GM19193 (cell line): ENCODE data around the gene MOSMO.

Experiments used
- POLR2A ChIP-seq: IDR thresholded peaks from 4 replicates; pipeline ENCODE4 v1.6.1; 2011; ENCODE audit not compliant: insufficient read depth, insufficient read length; ENCODE audit errors: extremely low read depth

The MOSMO gene

GRCh38 chr16:22016927-22017326 lies 9.0 kb downstream of the MOSMO start:
- no peak for TF ChIP-seq POLR2A

DNA sequence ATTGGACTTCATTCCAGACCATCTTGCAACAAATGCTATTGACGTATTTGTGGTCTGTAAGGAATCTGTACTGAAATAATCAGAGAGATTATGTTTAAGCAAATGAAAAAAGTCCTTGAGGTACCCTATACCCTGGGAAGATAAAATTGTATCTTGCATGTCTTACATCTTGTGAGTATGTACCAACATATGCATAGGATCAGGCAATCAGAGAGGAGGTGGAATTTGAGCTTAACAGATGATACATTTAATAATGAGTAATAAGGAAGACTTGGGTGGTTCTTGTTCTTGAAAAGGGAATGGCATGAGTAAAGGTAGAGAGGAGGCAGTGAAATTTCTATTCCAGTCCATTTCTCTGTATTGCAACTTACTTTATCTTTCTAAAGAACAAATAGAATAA lies 10.6 kb downstream of the MOSMO start:
- no peak for TF ChIP-seq POLR2A

GRCh38 chr16:22022151-22022550 lies 14.2 kb downstream of the MOSMO start:
- TF ChIP-seq POLR2A = no peak

DNA sequence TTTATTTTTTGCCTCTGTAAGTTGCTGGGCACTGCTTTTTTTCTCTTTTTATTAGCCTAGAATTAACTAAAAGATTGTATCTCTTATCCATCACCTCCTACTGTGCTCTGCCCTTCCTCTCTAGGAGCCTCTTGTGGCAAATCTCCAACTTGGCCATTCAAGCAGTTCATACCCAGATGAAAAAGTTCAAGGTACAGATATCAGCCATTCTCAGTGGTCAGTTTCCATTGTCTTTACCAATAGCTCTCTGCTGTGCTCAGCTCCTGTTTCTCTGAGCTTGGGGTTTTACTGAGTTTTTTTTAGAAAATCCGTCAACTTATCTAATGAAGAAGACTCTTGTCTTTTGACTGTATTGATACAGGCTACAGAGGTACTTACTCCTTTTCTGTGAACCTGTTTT lies 15.6 kb downstream of the MOSMO start:
- TF ChIP-seq POLR2A = no peak

- TF ChIP-seq POLR2A = no peak
Observed at GRCh38 chr16:22027633-22028032, 19.7 kb downstream of the MOSMO start.

GRCh38 chr16:22029632-22030031 lies 21.7 kb downstream of the MOSMO start:
- no peak for TF ChIP-seq POLR2A

GRCh38 chr16:22030087-22030812 lies 22.3 kb downstream of the MOSMO start:
- TF ChIP-seq POLR2A = no peak

- no peak for TF ChIP-seq POLR2A
Observed at GRCh38 chr16:22031483-22032083, 23.7 kb downstream of the MOSMO start.

GRCh38 chr16:22034503-22034902 lies 26.6 kb downstream of the MOSMO start:
- no peak for TF ChIP-seq POLR2A

DNA sequence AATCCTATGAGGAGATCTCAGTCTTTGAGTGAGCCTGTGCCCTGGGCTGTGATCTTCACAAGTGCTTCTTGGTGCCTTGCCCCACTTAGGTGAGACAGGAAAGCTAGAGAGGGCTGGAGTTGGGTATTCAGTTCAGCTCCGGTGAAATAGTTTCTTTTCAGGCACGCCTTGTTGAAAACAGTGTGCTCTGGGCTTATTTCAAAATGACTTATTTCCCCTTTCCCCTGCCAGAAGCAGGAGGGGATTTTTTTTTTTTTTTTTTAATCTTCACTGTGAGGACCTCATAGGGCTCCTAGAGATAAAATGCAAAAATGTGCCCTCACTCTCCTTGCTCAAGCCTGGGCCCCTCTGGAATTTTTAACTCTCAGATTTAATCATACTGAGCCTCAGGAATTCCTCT lies 27.2 kb downstream of the MOSMO start:
- TF ChIP-seq POLR2A = no peak

DNA sequence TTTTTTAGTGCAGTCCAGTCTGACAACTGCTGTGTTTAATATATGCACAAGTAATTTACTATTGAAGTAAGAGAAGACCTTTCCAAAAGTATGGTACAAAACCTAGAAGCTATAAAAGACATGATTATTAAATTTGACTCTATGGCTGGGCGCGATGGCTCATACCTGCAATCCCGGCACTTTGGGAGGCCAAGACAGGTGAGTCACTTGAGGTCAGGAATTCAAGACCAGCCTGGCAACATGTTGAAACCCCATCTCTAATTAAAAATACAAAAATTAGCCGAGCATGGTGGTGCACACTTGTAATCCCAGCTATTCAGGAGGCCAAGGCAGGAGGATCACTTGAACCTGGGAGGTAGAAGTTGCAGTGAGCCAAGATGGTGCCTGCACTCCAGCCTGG lies 43.1 kb downstream of the MOSMO start:
- no peak for TF ChIP-seq POLR2A

- TF ChIP-seq POLR2A = no peak
Observed at GRCh38 chr16:22052980-22053379, 45.1 kb downstream of the MOSMO start.

DNA sequence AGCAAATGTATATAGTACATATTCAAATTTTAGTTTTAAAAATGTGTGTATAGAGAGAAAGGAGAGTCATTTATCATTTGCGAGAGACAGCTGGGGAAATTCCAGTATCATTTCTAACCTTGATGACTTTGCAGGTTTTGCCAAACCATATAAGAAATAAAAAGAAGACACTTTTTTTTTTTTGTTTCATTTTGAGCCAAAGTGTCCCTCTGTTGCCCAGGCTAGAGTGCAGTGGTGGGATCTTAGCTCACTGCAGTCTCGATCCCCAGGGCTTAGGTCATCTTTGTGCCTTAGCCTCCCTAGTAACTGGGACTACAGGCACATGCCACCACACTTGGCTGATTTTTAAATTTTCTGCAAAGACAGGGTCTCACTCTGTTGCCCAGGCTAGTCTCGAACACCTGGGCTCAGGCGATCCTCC lies 46.0 kb downstream of the MOSMO start:
- no peak for TF ChIP-seq POLR2A

DNA sequence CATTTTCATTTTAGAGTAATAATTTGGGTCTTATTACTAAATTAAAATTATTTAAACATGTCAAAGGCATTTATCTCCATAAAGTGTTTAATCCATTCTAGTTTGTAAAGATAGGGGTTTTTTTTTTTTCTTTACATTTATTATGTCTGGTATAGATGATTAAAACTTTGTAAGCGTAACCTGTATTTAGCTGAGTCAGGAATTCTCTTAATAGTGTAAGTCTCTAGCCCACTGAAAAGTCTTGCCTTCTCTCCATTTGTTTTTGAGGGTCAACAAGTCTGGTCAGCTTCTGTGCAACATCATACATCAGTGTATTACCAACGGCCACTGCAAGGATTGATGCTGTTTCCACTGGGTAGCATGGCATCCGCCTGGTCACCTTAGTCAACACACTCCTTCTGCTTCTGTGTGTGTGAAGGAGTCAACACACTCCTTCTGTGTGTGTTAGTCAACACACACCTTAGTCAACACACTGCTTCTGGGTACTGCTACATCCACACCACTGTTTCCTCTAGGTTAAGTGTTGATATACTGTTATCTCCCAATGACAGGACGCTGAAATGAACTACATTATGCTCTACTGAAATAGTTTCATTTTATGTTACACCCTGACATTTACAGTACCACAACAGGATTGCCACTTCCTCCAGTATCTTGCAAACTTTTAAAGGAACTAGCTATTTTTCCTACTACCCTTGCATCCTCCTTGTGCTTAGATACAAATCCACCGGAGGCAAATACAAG lies 47.1 kb downstream of the MOSMO start:
- no peak for TF ChIP-seq POLR2A

DNA sequence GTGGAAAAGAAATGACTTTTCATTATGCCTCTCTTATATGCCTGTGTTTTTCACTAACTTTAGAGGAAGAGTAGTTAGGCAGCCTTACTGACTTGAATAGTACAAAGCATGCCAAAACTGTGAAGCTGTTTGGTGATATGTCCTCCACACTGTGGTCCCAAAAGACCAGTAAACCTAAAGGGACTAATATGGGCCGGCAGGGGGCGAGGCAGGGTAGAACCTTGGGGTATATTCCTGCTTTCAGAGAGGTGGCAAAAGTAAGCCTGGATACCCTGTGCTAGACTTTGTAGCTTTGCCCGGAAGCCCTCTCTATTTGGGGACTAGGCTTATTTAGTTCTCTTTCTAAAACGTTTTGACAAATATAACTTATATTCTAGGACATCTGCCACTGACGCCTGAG lies 48.0 kb downstream of the MOSMO start:
- TF ChIP-seq POLR2A = no peak

DNA sequence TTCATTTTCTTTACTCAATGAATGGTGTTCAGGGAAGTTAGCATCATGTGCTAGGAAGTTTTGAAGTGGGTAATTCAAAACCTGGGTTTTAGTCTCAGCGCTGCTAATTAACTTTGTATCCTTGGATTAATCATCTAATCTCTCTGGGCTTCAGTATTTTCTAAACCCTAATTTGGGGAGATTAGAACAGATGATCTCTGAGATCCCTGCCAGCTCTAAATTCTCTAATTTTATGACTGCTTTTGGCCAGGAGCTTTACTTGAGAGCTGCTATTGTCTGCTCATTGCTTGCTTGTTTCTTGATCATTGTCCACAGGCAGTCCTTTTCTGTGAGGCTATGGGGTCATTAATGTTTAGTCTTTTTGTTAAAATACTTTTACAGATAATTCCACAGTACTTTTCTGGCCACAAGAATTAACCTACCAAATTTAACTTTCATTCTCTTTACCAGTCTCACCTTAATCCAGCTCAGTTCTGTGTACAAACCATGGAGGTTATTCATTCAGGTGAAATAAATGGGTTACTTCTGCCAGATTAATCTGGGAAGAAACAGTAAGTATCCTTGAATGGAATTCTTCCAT lies 56.1 kb downstream of the MOSMO start:
- TF ChIP-seq POLR2A = no peak

GRCh38 chr16:22065252-22065651 lies 57.3 kb downstream of the MOSMO start:
- TF ChIP-seq POLR2A = no peak
